HG03175 (cell line): Measurements from ENCODE around the gene NBL1.

ENCODE experiments used
- ATAC-seq: cut with Tn5 transposase; IDR thresholded peaks from one replicate; pipeline ENCODE4 v1.9.1; 2021; ENCODE audit warnings: mild to moderate bottlenecking, moderate library complexity; ENCODE audit not compliant: unreplicated experiment

The NBL1 gene

DNA sequence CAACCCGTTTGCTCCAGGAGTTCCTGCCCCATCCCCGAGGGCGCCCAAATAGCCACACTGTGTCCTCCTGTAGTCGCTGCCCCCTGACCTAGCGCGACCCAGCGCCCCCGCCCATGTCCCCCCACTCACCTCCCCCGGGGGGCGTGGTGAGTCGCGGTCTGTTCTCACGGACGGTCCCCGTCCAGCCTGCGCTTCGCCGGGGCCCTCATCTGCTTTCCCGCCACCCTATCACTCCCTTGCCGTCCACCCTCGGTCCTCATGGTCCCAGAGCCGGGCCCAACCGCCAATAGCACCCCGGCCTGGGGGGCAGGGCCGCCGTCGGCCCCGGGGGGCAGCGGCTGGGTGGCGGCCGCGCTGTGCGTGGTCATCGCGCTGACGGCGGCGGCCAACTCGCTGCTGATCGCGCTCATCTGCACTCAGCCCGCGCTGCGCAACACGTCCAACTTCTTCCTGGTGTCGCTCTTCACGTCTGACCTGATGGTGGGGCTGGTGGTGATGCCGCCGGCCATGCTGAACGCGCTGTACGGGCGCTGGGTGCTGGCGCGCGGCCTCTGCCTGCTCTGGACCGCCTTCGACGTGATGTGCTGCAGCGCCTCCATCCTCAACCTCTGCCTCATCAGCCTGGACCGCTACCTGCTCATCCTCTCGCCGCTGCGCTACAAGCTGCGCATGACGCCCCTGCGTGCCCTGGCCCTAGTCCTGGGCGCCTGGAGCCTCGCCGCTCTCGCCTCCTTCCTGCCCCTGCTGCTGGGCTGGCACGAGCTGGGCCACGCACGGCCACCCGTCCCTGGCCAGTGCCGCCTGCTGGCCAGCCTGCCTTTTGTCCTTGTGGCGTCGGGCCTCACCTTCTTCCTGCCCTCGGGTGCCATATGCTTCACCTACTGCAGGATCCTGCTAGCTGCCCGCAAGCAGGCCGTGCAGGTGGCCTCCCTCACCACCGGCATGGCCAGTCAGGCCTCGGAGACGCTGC lies 21.7 kb downstream of the NBL1 start:
- no peak for ATAC-seq

GRCh38 chr1:19668888-19669287 lies 24.8 kb downstream of the NBL1 start:
- no peak for ATAC-seq

- no peak for ATAC-seq
Observed at GRCh38 chr1:19670787-19671186, 26.7 kb downstream of the NBL1 start.

DNA sequence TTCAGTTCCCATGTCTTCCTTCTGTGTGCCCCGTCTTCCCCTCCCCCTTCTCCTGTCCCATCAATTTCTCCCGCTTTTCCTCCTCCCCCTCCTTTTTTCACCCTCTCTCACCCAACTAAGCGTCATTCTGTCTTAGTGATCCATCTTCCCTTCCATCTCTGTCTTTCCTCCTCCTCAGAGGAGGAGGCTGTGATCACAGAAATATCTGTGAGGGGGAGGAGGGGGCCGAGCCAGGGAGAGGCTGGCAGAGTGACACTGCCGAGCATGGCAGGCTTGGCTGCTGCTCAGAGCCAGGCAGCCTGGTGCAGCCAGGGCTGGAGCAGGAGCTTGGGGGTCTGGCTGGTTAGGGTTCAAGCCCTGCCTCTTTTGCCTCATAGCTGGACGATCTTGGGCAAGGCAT lies 28.1 kb downstream of the NBL1 start:
- ATAC-seq, result no peak

- no peak for ATAC-seq
Observed at GRCh38 chr1:19675797-19676196, 31.7 kb downstream of the NBL1 start.

DNA sequence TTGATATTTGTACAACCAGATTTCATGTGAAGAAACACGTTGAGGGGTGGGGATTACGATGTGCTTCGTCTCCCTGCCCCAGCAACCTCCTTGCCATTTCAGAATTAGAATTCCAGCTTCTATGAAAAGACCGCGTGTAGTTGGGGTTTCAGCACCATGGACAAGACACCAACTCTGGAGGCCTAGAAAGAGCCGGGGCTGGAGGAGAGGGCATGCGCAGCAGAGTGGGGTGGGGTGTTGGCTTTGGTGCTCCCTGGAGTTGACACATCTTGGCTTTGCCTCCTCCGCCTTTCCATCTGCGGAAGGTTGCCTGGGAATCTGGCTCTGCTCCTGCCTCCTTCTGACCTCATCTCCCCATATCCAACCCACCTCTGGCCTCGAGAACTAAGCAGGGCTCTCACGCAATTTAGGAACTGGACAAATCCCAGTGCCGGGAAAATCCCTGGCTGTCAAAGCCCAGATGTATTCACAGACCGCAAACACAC lies 32.4 kb downstream of the NBL1 start:
- ATAC-seq, result no peak

GRCh38 chr1:19678493-19678892 lies 34.4 kb downstream of the NBL1 start:
- ATAC-seq, result no peak

DNA sequence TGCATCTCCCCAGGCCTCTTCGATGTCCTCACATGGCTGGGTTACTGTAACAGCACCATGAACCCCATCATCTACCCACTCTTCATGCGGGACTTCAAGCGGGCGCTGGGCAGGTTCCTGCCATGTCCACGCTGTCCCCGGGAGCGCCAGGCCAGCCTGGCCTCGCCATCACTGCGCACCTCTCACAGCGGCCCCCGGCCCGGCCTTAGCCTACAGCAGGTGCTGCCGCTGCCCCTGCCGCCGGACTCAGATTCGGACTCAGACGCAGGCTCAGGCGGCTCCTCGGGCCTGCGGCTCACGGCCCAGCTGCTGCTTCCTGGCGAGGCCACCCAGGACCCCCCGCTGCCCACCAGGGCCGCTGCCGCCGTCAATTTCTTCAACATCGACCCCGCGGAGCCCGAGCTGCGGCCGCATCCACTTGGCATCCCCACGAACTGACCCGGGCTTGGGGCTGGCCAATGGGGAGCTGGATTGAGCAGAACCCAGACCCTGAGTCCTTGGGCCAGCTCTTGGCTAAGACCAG lies 34.9 kb downstream of the NBL1 start:
- ATAC-seq, result no peak

DNA sequence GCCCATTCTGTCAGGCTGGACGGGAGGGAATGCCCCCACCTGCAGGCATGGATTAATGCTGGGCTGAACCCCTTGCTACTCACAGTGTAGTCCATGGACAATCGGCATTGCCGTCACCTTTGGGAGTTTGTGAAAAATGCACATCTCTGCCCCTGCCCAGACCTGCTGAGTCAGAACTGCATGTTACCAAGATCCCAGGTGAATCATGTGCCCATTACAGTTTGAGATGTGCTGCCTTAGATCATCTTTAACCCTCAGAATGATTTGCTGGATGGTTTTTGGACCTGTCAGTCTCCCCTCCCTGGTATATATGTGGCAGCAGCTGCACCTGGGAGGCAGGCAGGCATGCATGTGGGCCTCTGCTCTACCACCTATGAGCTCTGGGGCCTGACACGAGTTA lies 35.6 kb downstream of the NBL1 start:
- ATAC-seq, result no peak

GRCh38 chr1:19680644-19681043 lies 36.5 kb downstream of the NBL1 start:
- ATAC-seq, result no peak

- no peak for ATAC-seq
Observed at GRCh38 chr1:19682257-19682656, 38.1 kb downstream of the NBL1 start.

DNA sequence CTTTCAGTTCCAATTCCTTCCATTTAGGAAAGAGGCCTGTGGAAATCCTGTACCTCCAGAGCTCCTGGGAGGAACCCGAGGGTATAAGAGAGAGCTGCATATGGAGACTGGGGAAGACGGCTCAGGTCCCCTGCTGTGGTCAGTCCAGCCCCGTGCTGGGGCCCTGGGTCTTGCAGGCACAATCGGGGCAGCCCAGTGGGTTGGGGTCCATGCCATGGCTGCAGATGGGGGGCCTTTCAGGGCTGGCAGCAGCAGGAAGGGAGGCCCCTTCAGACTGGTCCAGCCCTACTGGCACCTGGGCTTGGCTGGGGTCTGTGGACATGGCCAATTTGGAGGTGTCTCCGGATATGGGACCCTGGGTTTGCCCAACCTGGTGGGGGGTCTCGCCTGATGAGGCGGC lies 38.8 kb downstream of the NBL1 start:
- ATAC-seq, result no peak

- no peak for ATAC-seq
Observed at GRCh38 chr1:19683351-19683750, 39.2 kb downstream of the NBL1 start.

DNA sequence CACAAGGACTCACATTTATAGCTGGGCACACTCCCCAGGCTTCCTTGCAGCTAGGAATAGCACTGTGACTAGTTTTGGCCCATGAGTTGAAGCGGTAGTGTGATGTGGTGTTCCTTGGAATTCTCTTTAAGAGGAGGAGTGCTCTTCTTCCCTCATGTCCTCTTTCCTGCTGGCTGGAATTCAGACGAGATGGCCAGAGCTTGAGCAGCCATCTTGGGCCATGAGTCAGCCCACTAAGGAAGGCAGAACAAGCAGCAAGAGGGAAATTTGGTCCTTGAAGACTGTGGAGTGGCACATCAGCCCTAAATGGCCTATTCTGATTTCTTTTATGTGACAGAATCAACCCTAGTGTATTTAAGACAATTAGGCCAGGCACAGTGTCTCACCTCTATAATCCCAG lies 40.6 kb downstream of the NBL1 start:
- ATAC-seq, result no peak

GRCh38 chr1:19685994-19686393 lies 41.9 kb downstream of the NBL1 start:
- ATAC-seq, result no peak

DNA sequence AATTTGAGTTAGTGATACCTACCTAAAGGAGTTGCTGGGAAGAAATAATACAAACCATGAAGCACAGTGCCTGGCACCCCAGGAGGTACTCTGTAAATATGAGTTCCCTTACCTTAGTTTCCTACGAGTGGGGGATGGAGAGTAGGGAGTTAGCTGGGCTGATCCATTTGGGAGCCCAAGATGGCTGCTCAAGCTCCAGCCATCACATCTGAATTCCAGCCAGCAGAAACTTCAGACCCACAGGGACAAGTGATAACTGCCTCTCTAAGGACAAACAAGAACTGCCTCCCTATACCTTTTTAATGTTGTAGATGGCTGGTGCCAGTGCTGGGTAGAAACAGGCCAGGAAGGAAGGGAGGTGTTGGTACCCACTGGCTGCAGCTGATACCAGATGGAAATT lies 43.3 kb downstream of the NBL1 start:
- ATAC-seq, result no peak

DNA sequence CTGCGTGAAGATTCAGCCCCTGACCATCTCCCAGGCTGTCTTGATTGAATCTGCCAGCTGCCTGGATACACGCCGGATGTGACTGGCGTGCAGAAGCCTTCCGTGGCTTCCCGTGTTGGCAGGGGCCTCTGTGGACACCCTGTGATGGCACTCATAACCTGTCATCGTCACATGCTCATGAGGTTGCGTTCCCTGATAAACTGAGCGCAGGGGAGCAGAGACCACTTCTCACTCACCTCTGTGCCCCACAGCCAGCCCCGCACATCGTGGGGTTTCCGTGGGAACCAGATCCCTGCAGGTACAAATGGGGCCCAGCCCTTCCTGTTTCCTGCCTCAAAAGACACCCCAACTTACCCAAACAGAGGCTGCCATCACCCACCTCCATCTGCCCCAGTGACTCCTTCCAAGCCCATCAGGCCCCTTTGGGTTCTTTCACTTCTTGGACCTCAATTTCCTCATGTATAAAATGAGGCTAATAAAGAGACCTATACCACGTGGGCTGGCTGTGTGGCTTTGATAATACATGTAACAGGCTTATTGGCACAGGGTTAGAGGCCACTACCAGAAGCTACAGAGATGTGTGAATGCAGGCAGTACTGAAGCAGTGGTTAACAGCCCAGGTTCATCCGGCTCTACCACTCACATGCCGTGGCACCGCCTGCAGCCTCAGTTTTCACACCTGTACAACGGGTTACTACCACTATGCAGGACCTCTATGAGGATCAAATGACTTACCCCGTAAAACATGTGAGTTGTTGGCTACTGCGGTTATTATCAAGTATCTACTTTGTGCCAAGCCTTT lies 44.1 kb downstream of the NBL1 start:
- ATAC-seq, result no peak

GRCh38 chr1:19689085-19689757 lies 45.1 kb downstream of the NBL1 start:
- no peak for ATAC-seq

- no peak for ATAC-seq
Observed at GRCh38 chr1:19689856-19690255, 45.7 kb downstream of the NBL1 start.

- no peak for ATAC-seq
Observed at GRCh38 chr1:19690342-19690741, 46.2 kb downstream of the NBL1 start.

- no peak for ATAC-seq
Observed at GRCh38 chr1:19694298-19694697, 50.2 kb downstream of the NBL1 start.
